Muscle layer of colon (tissue), 2 donors: Measurements from ENCODE around the gene SLC22A7.

Experiments used
- H3K27ac ChIP-seq: one replicate; pipeline ENCODE4 v1.7.0; 2013; ENCODE audit warnings: low read depth, mild to moderate bottlenecking, low read length, moderate library complexity
- H3K27me3 ChIP-seq, 2 donors: one replicate each; pipeline ENCODE4 v1.7.0; 2013; ENCODE audit warnings: low read length in 2 of 2, mild to moderate bottlenecking in 2 of 2; ENCODE audit not compliant: insufficient read depth in 2 of 2, control insufficient read depth in 1 of 2
- H3K36me3 ChIP-seq: one replicate; pipeline ENCODE4 v1.7.0; 2013; ENCODE audit warnings: mild to moderate bottlenecking, low read length; ENCODE audit not compliant: insufficient read depth
- H3K4me1 ChIP-seq: one replicate; pipeline ENCODE4 v1.7.0; 2013; ENCODE audit warnings: mild to moderate bottlenecking, low read length; ENCODE audit not compliant: insufficient read depth
- H3K4me3 ChIP-seq, 2 donors: one replicate each; pipeline ENCODE4 v1.7.0; 2013; ENCODE audit warnings: low read length in 2 of 2, low read depth in 1 of 2, mild to moderate bottlenecking in 1 of 2, moderate library complexity in 1 of 2
- H3K9ac ChIP-seq: one replicate; pipeline ENCODE4 v1.7.0; 2013; ENCODE audit warnings: low read length
- H3K9me3 ChIP-seq: one replicate; pipeline ENCODE4 v1.7.0; 2013; ENCODE audit warnings: mild to moderate bottlenecking, low read length
- donor health status: abdominal sarcoma.
- donor health status: Adenocarcinoma of cecum.

The SLC22A7 gene

DNA sequence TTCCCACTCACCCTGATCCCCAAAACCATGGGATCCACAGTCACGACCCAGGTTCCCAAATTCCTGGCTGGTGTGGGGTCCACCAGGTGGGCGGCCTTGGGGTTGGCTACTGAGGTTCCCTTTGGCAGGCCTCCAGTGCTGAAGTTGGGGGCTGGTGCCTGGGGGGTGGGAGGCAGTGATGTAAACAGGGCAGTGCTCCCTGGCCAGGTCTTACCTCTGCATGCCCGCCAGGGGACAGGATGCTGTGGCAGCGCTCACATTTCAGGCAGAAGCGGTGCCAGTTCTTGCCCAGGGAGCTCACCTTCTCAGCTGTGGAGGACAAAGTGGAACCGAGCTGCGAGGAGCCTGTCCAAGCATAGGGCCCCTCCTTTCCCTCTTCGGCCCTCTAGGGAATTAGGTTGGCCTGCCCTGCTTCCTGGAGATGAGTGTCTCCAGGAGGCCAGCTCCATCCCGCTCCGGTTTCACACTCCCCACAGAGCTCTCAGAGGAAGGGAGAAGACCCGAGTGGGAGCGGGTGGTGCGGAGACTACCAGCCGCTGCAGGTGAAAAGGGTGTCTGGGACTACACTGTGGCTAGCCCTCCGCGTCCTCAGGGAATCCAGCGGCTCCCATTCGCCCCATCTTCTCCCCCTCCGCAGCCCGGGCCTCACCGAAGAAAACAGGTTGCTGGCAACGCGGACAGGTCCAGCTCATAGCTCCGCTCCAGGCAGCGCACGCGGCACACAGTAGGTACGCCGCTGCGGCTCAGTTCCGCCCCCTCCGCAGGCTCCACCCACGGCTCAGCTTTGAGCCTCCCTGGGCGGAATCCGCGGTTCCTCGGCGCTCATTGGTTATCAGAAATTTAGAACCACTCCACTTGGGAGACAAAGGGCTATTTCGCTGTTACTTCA, 10.3 kb downstream of the SLC22A7 start, which contains the start of gene CRIP3:
CRIP3 (minus strand) TSS at position 726 of the 889 bp plus-strand sequence; CDS start at position 692, 34 bp downstream.
- Histone ChIP-seq H3K36me3 (no peaks in the 10 kb centered on the region), H3K27ac (no peak within 1 kb of the TSS), H3K9ac (no peak within 1 kb of the TSS)

DNA sequence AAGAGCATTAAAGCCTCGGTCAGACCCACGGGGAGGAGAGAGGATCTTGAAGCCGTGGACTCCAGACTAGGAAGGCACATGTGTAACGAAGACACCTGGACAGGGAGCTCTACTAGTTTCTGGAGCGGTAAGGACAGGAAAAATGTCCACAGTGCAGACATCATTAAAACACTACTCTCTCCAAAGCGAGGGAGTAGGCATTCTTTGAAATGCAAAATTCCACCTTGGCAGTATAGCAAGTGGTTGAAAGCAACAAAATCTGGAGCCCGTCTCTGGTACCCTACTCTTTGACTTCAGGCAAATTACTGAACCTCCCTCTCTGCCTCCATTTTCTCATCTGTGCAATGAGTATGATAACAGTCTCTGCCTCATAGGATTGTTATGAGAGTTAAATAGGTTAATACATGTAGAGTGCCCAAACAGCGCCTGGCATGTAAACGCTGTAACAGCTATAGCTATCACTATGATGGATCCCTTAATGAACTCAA, 11.0 kb downstream of the SLC22A7 start:
- Histone ChIP-seq H3K4me1 (no peaks in the 10 kb centered on the region), H3K9ac (no peak overlapping the region), H3K9me3 (no peaks in the 10 kb centered on the region), H3K36me3 (no peaks in the 10 kb centered on the region), H3K27ac (no peak overlapping the region), H3K27me3 (peaks cover 6 to 12% of the 10 kb centered on the region in 2 donors), H3K4me3 (peak overlapping the region; percentile 11 to 45)

More for the DNA sequence above, 10.3 kb downstream of the SLC22A7 start, which contains the start of gene CRIP3:
- peaks cover 6 to 12% of the 10 kb centered on the region in 2 donors for H3K27me3 ChIP-seq
- H3K4me3 ChIP-seq, result peak within 1 kb of the TSS; percentile 11 to 45
- no peaks in the 10 kb centered on the region for H3K4me1 ChIP-seq
- H3K9me3 ChIP-seq, result no peaks in the 10 kb centered on the region

DNA sequence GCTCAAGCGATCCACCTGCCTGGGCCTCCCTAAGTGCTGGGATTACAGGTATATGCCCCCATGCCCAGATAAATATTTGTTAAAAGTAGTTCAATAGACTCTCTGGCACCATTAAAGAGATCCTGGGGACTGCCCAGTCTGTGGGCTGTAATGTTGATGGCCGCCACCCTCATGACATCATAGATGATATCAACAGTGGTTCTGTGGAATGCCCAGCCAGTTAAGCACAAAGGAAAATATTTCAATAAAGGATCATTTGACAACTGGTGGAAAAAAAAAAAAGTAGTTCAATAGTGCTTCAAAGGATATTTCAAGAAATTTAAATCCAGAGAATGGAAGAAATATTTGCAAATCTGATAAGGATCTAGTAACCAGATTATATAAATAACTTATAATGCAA, 12.1 kb downstream of the SLC22A7 start:
- H3K9me3 ChIP-seq, result no peaks in the 10 kb centered on the region
- no peak overlapping the region for H3K9ac ChIP-seq
- no peaks in the 10 kb centered on the region for H3K36me3 ChIP-seq
- peaks cover 6 to 12% of the 10 kb centered on the region in 2 donors for H3K27me3 ChIP-seq
- no peaks in the 10 kb centered on the region for H3K4me1 ChIP-seq
- no peak overlapping the region for H3K27ac ChIP-seq
- no peak overlapping the region for H3K4me3 ChIP-seq

- H3K9ac ChIP-seq, result no peak overlapping the region
- no peak overlapping the region for H3K27ac ChIP-seq
- H3K9me3 ChIP-seq, result no peaks in the 10 kb centered on the region
- H3K4me3 ChIP-seq, result no peak overlapping the region
- H3K27me3 ChIP-seq, result peaks cover 6 to 12% of the 10 kb centered on the region in 2 donors
- no peaks in the 10 kb centered on the region for H3K4me1 ChIP-seq
- H3K36me3 ChIP-seq, result no peaks in the 10 kb centered on the region
Measured at GRCh38 chr6:43310624-43311023, 12.6 kb downstream of the SLC22A7 start.

DNA sequence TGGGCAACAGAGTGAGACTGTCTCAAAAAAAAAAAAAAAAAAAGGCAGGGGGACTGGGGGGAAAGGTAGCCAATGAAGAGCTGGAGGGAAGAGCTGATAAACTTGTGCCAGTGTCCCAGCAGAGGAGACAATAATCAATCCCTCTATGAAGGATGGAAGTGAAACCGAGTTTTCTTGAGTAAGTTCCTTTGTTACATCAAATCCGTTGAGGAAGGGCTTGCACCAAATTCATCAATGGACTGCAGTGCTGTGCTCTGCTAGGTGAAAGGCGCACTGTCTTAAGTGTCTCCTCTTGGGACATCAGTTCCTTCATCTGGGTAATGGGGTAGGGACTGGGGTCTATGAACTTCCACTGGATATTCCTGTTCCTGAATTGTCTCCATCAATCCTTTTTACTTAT, 13.6 kb downstream of the SLC22A7 start:
- peaks cover 6 to 8% of the 10 kb centered on the region in 2 donors for H3K27me3 ChIP-seq
- no peaks in the 10 kb centered on the region for H3K4me1 ChIP-seq
- no peak overlapping the region for H3K9ac ChIP-seq
- H3K27ac ChIP-seq, result no peak overlapping the region
- no peaks in the 10 kb centered on the region for H3K9me3 ChIP-seq
- H3K4me3 ChIP-seq, result no peak overlapping the region
- no peaks in the 10 kb centered on the region for H3K36me3 ChIP-seq

DNA sequence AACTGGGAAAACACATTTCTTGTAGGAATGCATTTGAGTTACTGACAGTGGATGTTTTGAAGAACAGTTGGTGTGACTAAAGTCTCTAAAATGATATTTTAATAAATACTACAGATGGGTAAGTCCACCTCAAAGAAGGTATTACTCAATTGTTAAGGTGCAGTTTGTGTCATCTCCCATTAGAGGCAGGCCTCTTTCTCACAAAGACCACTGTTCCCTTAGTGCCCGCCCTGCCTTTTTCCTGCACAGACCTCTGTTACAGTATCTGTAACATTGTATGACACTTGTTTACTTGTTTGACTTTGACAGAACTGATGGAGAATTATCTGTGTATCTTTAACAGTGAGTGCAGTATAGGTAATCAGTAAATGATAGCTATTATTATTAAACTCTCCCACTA, 15.8 kb downstream of the SLC22A7 start:
- H3K9ac ChIP-seq, result no peak overlapping the region
- H3K36me3 ChIP-seq, result no peaks in the 10 kb centered on the region
- H3K4me3 ChIP-seq, result no peak overlapping the region
- peaks cover 1 to 5% of the 10 kb centered on the region in 2 donors for H3K27me3 ChIP-seq
- H3K27ac ChIP-seq, result no peak overlapping the region
- no peaks in the 10 kb centered on the region for H3K9me3 ChIP-seq
- no peaks in the 10 kb centered on the region for H3K4me1 ChIP-seq

GRCh38 chr6:43318011-43318410, 20.0 kb downstream of the SLC22A7 start:
- Histone ChIP-seq H3K27me3 (no peaks in the 10 kb centered on the region), H3K36me3 (no peaks in the 10 kb centered on the region), H3K4me1 (no peaks in the 10 kb centered on the region), H3K9ac (no peak overlapping the region), H3K9me3 (no peaks in the 10 kb centered on the region), H3K27ac (no peak overlapping the region), H3K4me3 (no peak overlapping the region)

GRCh38 chr6:43325876-43326275, 27.8 kb downstream of the SLC22A7 start:
- Histone ChIP-seq H3K36me3 (no peaks in the 10 kb centered on the region), H3K4me3 (no peak overlapping the region), H3K27ac (no peak overlapping the region), H3K4me1 (no peaks in the 10 kb centered on the region), H3K9me3 (no peaks in the 10 kb centered on the region), H3K9ac (no peak overlapping the region), H3K27me3 (no peaks in the 10 kb centered on the region)

DNA sequence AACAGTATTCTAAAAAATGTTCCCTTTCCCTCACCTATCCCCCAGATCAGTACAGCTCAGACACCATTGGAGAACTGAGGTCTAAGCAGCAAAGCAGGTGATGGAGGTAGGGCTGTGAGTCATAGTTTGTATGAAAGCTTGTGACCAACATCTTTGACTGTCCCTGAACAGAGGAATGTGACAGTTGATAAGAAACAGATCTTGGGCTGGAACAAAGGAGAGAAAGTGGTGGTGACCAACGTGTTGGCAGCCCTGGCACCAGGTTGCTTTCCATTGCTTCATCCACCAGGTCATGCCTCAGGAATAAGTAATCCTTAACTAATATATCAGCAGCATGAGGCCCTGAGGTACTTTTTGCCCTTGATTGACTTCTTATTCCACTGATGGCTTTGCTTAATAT, 30.5 kb downstream of the SLC22A7 start:
- Histone ChIP-seq H3K36me3 (no peaks in the 10 kb centered on the region), H3K27ac (no peak overlapping the region), H3K9me3 (no peaks in the 10 kb centered on the region)

GRCh38 chr6:43331470-43331869, 33.4 kb downstream of the SLC22A7 start:
- Histone ChIP-seq H3K4me1 (no peaks in the 10 kb centered on the region), H3K27ac (no peak overlapping the region), H3K9ac (no peak overlapping the region), H3K27me3 (no peaks in the 10 kb centered on the region), H3K36me3 (no peaks in the 10 kb centered on the region), H3K9me3 (no peaks in the 10 kb centered on the region), H3K4me3 (no peak overlapping the region)

More for the DNA sequence above, 30.5 kb downstream of the SLC22A7 start:
- H3K4me1 ChIP-seq, result no peaks in the 10 kb centered on the region
- H3K9ac ChIP-seq, result no peak overlapping the region
- no peak overlapping the region for H3K4me3 ChIP-seq
- H3K27me3 ChIP-seq, result no peaks in the 10 kb centered on the region

DNA sequence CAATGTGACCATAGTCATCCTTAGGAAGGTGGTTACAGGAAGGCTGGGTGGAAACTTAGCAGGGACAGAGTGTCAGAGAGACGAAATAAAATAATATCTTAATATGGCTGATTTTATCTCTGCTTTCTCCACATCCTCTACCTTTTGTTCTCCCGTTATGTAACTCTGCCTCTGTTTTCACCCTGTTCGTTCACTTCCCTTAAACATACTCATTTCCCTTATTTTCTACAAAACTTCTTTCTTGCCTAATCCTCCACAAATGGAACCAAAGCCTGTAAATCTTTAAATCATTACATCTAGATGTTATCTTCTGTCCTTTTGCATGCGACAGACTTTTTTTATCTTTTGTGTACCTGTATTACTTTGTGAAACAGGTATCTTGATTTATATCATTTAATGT, 33.8 kb downstream of the SLC22A7 start:
- Histone ChIP-seq H3K9ac (no peak overlapping the region), H3K9me3 (no peaks in the 10 kb centered on the region), H3K27ac (no peak overlapping the region), H3K4me1 (no peaks in the 10 kb centered on the region), H3K4me3 (no peak overlapping the region), H3K27me3 (no peaks in the 10 kb centered on the region), H3K36me3 (no peaks in the 10 kb centered on the region)
